Measurements from ENCODE around the gene FER. TPM values are rescaled to one million over a fixed set of nuclear protein-coding genes. Genes with fewer than 3 reads are reported as not detected.

FER gene
- total and polyA plus RNA-seq, 2 of the 13 experiments (the other 11 are each of a cell fraction or from before 2014, with no cell fraction given) = 7.9 to 29.0 TPM

GRCh38 chr5:108748401-108749127 lies 867 bp downstream of the FER start (continued):
- TF ChIP-seq PRDM15 (CRISPR knock-in tag; IDR thresholded peaks at IDR 0.05) (peak; percentile 43; the same call in 1 of the 2 replicates), MEIS2 (CRISPR knock-in tag; IDR thresholded peaks at IDR 0.05) (peak; percentile 71), RXRB (CRISPR knock-in tag; IDR thresholded peaks at IDR 0.05; ENCODE audit: borderline replicate concordance) (peak; percentile 40), ZNF354B (CRISPR knock-in tag; IDR thresholded peaks at IDR 0.05) (no peak), NR0B2 (CRISPR knock-in tag; IDR thresholded peaks at IDR 0.05) (peak; percentile 32; the same call in 1 of the 2 replicates), NR2F6 (IDR thresholded peaks at IDR 0.05) (no peak), NR2F6 (CRISPR knock-in tag; IDR thresholded peaks at IDR 0.05) (no peak; the same call in 1 of the 2 replicates), HMGA1 (CRISPR knock-in tag; conservative IDR thresholded peaks at IDR 0.05) (no peak)
- TF ChIP-seq, protein P1, sequence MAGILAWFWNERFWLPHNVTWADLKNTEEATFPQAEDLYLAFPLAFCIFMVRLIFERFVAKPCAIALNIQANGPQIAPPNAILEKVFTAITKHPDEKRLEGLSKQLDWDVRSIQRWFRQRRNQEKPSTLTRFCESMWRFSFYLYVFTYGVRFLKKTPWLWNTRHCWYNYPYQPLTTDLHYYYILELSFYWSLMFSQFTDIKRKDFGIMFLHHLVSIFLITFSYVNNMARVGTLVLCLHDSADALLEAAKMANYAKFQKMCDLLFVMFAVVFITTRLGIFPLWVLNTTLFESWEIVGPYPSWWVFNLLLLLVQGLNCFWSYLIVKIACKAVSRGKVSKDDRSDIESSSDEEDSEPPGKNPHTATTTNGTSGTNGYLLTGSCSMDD (CRISPR knock-in tag; IDR thresholded peaks at IDR 0.05) = no peak
- TF ChIP-seq, protein P2, sequence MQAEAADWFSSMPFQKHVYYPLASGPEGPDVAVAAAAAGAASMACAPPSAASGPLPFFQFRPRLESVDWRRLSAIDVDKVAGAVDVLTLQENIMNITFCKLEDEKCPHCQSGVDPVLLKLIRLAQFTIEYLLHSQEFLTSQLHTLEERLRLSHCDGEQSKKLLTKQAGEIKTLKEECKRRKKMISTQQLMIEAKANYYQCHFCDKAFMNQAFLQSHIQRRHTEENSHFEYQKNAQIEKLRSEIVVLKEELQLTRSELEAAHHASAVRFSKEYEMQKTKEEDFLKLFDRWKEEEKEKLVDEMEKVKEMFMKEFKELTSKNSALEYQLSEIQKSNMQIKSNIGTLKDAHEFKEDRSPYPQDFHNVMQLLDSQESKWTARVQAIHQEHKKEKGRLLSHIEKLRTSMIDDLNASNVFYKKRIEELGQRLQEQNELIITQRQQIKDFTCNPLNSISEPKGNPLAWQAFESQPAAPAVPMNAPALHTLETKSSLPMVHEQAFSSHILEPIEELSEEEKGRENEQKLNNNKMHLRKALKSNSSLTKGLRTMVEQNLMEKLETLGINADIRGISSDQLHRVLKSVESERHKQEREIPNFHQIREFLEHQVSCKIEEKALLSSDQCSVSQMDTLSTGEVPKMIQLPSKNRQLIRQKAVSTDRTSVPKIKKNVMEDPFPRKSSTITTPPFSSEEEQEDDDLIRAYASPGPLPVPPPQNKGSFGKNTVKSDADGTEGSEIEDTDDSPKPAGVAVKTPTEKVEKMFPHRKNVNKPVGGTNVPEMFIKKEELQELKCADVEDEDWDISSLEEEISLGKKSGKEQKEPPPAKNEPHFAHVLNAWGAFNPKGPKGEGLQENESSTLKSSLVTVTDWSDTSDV (CRISPR knock-in tag; IDR thresholded peaks at IDR 0.05) = peak; percentile 89; the same call in 1 of the 2 replicates

All from HepG2 (cell line).